ENCODE results near the gene ACBD7. TPM values are rescaled to one million over a fixed set of nuclear protein-coding genes. Genes with fewer than 3 reads are reported as not detected.

Gene ACBD7
- total RNA-seq, 1 donor from 2014 or later: not detected

- no peak for TF ChIP-seq CTCF (IDR thresholded peaks at IDR 0.05)
- DNase-seq (no peak), ATAC-seq (no peak)
- no peaks in the 10 kb centered on the region for H3K27me3 ChIP-seq
- peaks cover 32% of the 10 kb centered on the region for H3K36me3 ChIP-seq
- H3K27ac ChIP-seq: no peak overlapping the region
- H3K9me3 ChIP-seq: no peaks in the 10 kb centered on the region
- no peak overlapping the region for H3K4me3 ChIP-seq
- peaks cover 25% of the 10 kb centered on the region for H3K4me1 ChIP-seq
- intact Hi-C loops (cut with DNase I): no loop called here
Measured at GRCh38 chr10:15099886-15100285, 11.3 kb upstream of the ACBD7 start.

GRCh38 chr10:15097011-15097812 lies 8.6 kb upstream of the ACBD7 start, which contains the start of gene RPP38:
TSS of gene RPP38 (plus strand) at chr10:15097355. CDS start at chr10:15103315, 5,960 bp downstream.
- H3K36me3 ChIP-seq: peaks cover 6% of the 10 kb centered on the region
- ATAC-seq (peak; percentile 96), DNase-seq (peak; percentile 99)
- peak within 1 kb of the TSS; percentile 96 for H3K27ac ChIP-seq
- no peaks in the 10 kb centered on the region for H3K27me3 ChIP-seq
- H3K4me3 ChIP-seq: peak within 1 kb of the TSS; percentile 84
- TF ChIP-seq CTCF (IDR thresholded peaks at IDR 0.05): no peak
- H3K9me3 ChIP-seq: no peaks in the 10 kb centered on the region
- H3K4me1 ChIP-seq: peaks cover 25% of the 10 kb centered on the region
- intact Hi-C loops (cut with DNase I): no loop called here

- ATAC-seq: no peak
- H3K4me1 ChIP-seq: peaks cover 25% of the 10 kb centered on the region
- peaks cover 5% of the 10 kb centered on the region for H3K36me3 ChIP-seq
- no peak for TF ChIP-seq CTCF (IDR thresholded peaks at IDR 0.05)
- DNase-seq: no peak
- intact Hi-C loops (cut with DNase I): no loop called here
- peak overlapping the region; percentile 84 for H3K4me3 ChIP-seq
- peak overlapping the region; percentile 96 for H3K27ac ChIP-seq
- H3K27me3 ChIP-seq: no peaks in the 10 kb centered on the region
- no peaks in the 10 kb centered on the region for H3K9me3 ChIP-seq
Measured at GRCh38 chr10:15096661-15097010, 8.1 kb upstream of the ACBD7 start.

GRCh38 chr10:15092855-15093408 lies 4.4 kb upstream of the ACBD7 start:
- intact Hi-C loops (cut with DNase I): no loop called here
- Histone ChIP-seq H3K4me1 (peaks cover 12% of the 10 kb centered on the region), H3K27ac (no peak overlapping the region), H3K27me3 (no peaks in the 10 kb centered on the region), H3K4me3 (no peak overlapping the region), H3K9me3 (no peaks in the 10 kb centered on the region), H3K36me3 (no peaks in the 10 kb centered on the region)
- ATAC-seq (no peak), DNase-seq (no peak)
- no peak for TF ChIP-seq CTCF (IDR thresholded peaks at IDR 0.05)

GRCh38 chr10:15091418-15091817 lies 2.8 kb upstream of the ACBD7 start:
- Histone ChIP-seq H3K4me3 (no peak overlapping the region), H3K27ac (no peak overlapping the region), H3K4me1 (peaks cover 9% of the 10 kb centered on the region), H3K36me3 (no peaks in the 10 kb centered on the region), H3K27me3 (no peaks in the 10 kb centered on the region), H3K9me3 (no peaks in the 10 kb centered on the region)
- ATAC-seq: no peak
- no peak for TF ChIP-seq CTCF (IDR thresholded peaks at IDR 0.05)
- intact Hi-C loops (cut with DNase I): no loop called here
- DNase-seq: no peak

All from upper lobe of right lung (tissue), 1 donor.